Measurements from ENCODE around the gene PMFBP1.

The PMFBP1 gene

GRCh38 chr16:72201387-72201786 lies 29.4 kb upstream of the PMFBP1 start:
- H3K4me3 ChIP-seq (ENCODE audit: control insufficient read depth, low read depth, low read length): no peak overlapping the region
- TF ChIP-seq, protein P1, sequence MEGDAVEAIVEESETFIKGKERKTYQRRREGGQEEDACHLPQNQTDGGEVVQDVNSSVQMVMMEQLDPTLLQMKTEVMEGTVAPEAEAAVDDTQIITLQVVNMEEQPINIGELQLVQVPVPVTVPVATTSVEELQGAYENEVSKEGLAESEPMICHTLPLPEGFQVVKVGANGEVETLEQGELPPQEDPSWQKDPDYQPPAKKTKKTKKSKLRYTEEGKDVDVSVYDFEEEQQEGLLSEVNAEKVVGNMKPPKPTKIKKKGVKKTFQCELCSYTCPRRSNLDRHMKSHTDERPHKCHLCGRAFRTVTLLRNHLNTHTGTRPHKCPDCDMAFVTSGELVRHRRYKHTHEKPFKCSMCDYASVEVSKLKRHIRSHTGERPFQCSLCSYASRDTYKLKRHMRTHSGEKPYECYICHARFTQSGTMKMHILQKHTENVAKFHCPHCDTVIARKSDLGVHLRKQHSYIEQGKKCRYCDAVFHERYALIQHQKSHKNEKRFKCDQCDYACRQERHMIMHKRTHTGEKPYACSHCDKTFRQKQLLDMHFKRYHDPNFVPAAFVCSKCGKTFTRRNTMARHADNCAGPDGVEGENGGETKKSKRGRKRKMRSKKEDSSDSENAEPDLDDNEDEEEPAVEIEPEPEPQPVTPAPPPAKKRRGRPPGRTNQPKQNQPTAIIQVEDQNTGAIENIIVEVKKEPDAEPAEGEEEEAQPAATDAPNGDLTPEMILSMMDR (IDR thresholded peaks at IDR 0.05; ENCODE audit: control insufficient read depth, insufficient read depth, low read depth, low read length, missing control alignments): no peak
- no peak for DNase-seq (ENCODE audit: low read depth)

DNA sequence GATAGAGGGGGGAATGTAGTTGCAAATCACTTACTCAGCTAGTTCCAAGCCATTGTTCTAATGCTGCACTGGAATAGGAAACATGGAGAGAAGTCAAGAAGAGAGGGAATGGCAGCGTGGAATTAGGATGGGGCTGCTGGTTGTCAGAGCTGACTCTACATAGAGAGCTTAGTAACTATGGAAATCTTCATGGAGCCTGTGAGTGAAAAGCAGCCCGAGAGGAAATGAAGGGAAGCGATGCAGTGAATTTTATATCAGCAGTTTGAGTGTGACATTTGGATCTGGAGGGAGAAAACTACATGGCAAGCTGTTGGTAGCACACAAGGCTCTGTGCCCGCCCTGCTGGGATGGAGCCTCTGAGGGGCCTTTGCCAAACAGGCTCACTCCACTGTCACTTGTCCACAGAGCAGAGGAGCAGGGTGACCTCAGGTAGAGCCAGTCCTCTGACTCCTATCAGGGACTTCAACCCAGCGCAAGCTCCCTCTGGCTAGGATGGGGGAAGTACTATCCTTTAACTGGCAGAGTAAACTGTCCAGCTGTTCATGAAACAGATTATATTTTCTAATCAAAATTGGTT lies 27.9 kb upstream of the PMFBP1 start:
- TF ChIP-seq, protein P1 (IDR thresholded peaks at IDR 0.05; ENCODE audit: control insufficient read depth, insufficient read depth, low read depth, low read length, missing control alignments): no peak
- H3K4me3 ChIP-seq (ENCODE audit: control insufficient read depth, low read depth, low read length): no peak overlapping the region
- no peak for DNase-seq (ENCODE audit: low read depth)

- no peak overlapping the region for H3K4me3 ChIP-seq (ENCODE audit: control insufficient read depth, low read depth, low read length)
- no peak for DNase-seq (ENCODE audit: low read depth)
- TF ChIP-seq, protein P1 (IDR thresholded peaks at IDR 0.05; ENCODE audit: control insufficient read depth, insufficient read depth, low read depth, low read length, missing control alignments): no peak
Observed at GRCh38 chr16:72198771-72199201, 26.8 kb upstream of the PMFBP1 start.

GRCh38 chr16:72198021-72198711 lies 26.2 kb upstream of the PMFBP1 start:
- TF ChIP-seq, protein P1 (IDR thresholded peaks at IDR 0.05; ENCODE audit: control insufficient read depth, insufficient read depth, low read depth, low read length, missing control alignments): no peak
- no peak overlapping the region for H3K4me3 ChIP-seq (ENCODE audit: control insufficient read depth, low read depth, low read length)
- DNase-seq (ENCODE audit: low read depth): peak; percentile 76

- TF ChIP-seq, protein P1 (IDR thresholded peaks at IDR 0.05; ENCODE audit: control insufficient read depth, insufficient read depth, low read depth, low read length, missing control alignments): no peak
- no peak overlapping the region for H3K4me3 ChIP-seq (ENCODE audit: control insufficient read depth, low read depth, low read length)
- no peak for DNase-seq (ENCODE audit: low read depth)
Observed at GRCh38 chr16:72197545-72197944, 25.6 kb upstream of the PMFBP1 start.

DNA sequence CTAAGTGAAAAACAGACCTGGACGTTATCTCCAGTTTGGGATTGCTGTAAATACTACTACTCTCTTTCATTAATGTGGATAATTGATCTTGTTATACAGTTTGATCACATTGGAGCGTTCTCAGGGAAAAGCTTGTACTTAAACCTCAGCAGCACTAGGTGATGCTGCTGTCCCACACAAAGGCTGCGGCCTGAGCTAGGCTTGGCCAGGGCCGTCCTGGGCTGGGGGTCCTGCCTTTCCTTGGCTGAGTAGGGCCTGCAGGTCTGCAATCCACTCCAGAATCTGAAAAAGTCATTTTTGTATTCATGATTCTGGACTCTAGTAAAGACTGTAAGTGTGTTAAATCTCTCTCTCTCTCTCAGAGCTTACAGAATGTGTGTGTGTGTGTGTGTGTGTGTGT lies 23.7 kb upstream of the PMFBP1 start:
- no peak for DNase-seq (ENCODE audit: low read depth)
- TF ChIP-seq, protein P1 (IDR thresholded peaks at IDR 0.05; ENCODE audit: control insufficient read depth, insufficient read depth, low read depth, low read length, missing control alignments): peak; percentile 10
- no peak overlapping the region for H3K4me3 ChIP-seq (ENCODE audit: control insufficient read depth, low read depth, low read length)
